ENCODE measurements around the gene CAAP1. TPM values are rescaled to one million over a fixed set of nuclear protein-coding genes. Genes with fewer than 3 reads are reported as not detected.
A peak's percentile ranks its signal among the peaks of the same experiment; 100 is the strongest.
"Not testable (repeated sequence)": the region's sequence is repeated elsewhere in the genome, so short reads cannot be mapped to it uniquely, and the experiment has no call there.

Gene CAAP1
- total and polyA plus RNA-seq, 7 donors: 4.7 to 8.8 (median 6.5) TPM

GRCh38 chr9:26891726-26892125 is 876 bp downstream of the CAAP1 start:
- peak overlapping the region; percentile 99 for H3K27ac ChIP-seq
- peaks cover 0 to 4% of the 10 kb centered on the region in 2 donors for H3K36me3 ChIP-seq (ENCODE audit: insufficient read depth in 1 of 2, low read depth in 1 of 2)
- TF ChIP-seq CTCF (IDR thresholded peaks at IDR 0.05): no peak
- DNase-seq: no peak
- H3K4me3 ChIP-seq: peak overlapping the region; percentile 92
- H3K27me3 ChIP-seq (ENCODE audit: insufficient read depth in 3 of 3, low read length in 2 of 3): no peaks in the 10 kb centered on the region
- 0 to 1% (median 0%) methylated on average over 14 of the region's 14 CpGs for WGBS, 3 donors
- H3K4me1 ChIP-seq: peaks cover 19% of the 10 kb centered on the region
- intact Hi-C loops (cut with DNase I): loop anchor here (2.0 to 5.0 kb wide), 3 partner anchors 55 to 65 kb away; partner anchors contain the start of genes PLAA (in 2 of the 2) and IFT74 (in 1 of the 2)
- no peak for ATAC-seq
- no peaks in the 10 kb centered on the region for H3K9me3 ChIP-seq

- DNase-seq (no peak), ATAC-seq (no peak)
- Histone ChIP-seq H3K27me3 (ENCODE audit: insufficient read depth in 3 of 3, low read length in 2 of 3) (no peaks in the 10 kb centered on the region), H3K4me1 (peaks cover 19% of the 10 kb centered on the region), H3K9me3 (no peaks in the 10 kb centered on the region), H3K27ac (no peak overlapping the region), H3K36me3 (ENCODE audit: insufficient read depth in 1 of 2, low read depth in 1 of 2) (peaks cover 0 to 26% of the 10 kb centered on the region in 2 donors), H3K4me3 (no peak overlapping the region)
- WGBS, 3 donors: 91 to 94% (median 92%) methylated on average over 1 of the region's 1 CpG
- intact Hi-C loops (cut with DNase I): no loop called here
- TF ChIP-seq CTCF (IDR thresholded peaks at IDR 0.05): no peak
Measured at GRCh38 chr9:26888271-26888670, 4.3 kb downstream of the CAAP1 start.

- H3K27ac ChIP-seq: no peak overlapping the region
- ATAC-seq (no peak), DNase-seq (no peak)
- no peaks in the 10 kb centered on the region for H3K27me3 ChIP-seq (ENCODE audit: insufficient read depth in 3 of 3, low read length in 2 of 3)
- no peak overlapping the region for H3K4me3 ChIP-seq
- H3K4me1 ChIP-seq: no peaks in the 10 kb centered on the region
- 94 to 99% (median 98%) methylated on average over 3 of the region's 3 CpGs for WGBS, 3 donors
- H3K36me3 ChIP-seq (ENCODE audit: insufficient read depth in 1 of 2, low read depth in 1 of 2): peaks cover 4 to 71% of the 10 kb centered on the region in 2 donors
- H3K9me3 ChIP-seq: no peaks in the 10 kb centered on the region
- intact Hi-C loops (cut with DNase I): no loop called here
- TF ChIP-seq CTCF (IDR thresholded peaks at IDR 0.05): no peak
Measured at GRCh38 chr9:26882154-26882553, 10.4 kb downstream of the CAAP1 start.

GRCh38 chr9:26880262-26880661 is 12.3 kb downstream of the CAAP1 start:
- WGBS, 3 donors: 83 to 97% (median 96%) methylated on average over 4 of the region's 4 CpGs
- Histone ChIP-seq H3K27ac (no peak overlapping the region), H3K4me1 (no peaks in the 10 kb centered on the region), H3K36me3 (ENCODE audit: insufficient read depth in 1 of 2, low read depth in 1 of 2) (peaks cover 4 to 69% of the 10 kb centered on the region in 2 donors), H3K9me3 (no peaks in the 10 kb centered on the region), H3K27me3 (ENCODE audit: insufficient read depth in 3 of 3, low read length in 2 of 3) (no peaks in the 10 kb centered on the region), H3K4me3 (no peak overlapping the region)
- intact Hi-C loops (cut with DNase I): no loop called here
- DNase-seq: no peak
- TF ChIP-seq CTCF (IDR thresholded peaks at IDR 0.05): no peak
- no peak for ATAC-seq

DNA sequence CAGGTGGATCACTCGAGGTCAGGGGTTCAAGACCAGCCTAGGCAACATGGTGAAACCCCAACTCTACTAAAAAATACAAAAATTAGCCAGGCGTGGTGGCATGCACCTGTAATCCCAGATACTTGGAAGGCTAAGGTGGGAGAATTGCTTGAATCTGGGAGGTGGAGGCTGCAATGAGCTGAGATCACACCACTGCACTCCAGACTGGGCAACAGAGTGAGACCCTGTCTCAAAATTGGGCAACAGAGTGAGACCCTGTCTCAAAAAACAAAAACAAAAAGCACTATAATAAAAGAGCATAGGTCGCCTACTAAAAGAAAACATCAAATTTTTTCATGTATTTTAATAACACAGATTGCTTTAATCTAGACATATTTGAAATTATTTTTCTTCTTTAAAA is 17.4 kb downstream of the CAAP1 start:
- WGBS, 3 donors: 95 to 99% (median 97%) methylated on average over 3 of the region's 3 CpGs
- DNase-seq; intact Hi-C loops (cut with DNase I): not testable (repeated sequence)

More for the DNA sequence above, 17.4 kb downstream of the CAAP1 start:
- ATAC-seq; H3K4me1 ChIP-seq; H3K27ac ChIP-seq; H3K4me3 ChIP-seq; H3K27me3 ChIP-seq (ENCODE audit: insufficient read depth in 3 of 3, low read length in 2 of 3); H3K9me3 ChIP-seq: not testable (repeated sequence)
- H3K36me3 ChIP-seq (ENCODE audit: insufficient read depth in 1 of 2, low read depth in 1 of 2): peaks cover 2 to 31% of the 10 kb centered on the region in 2 donors

Measured in psoas muscle (tissue), 8 donors.